RWPE2 (cell line): ENCODE data around the gene GET4.

Source experiments
- ATAC-seq: fragments of 200-7000 bp; cut with Tn5 transposase; 3 replicates; pipeline ENCODE4 v1.9.1; 2021; ENCODE audit warnings: low read depth
- DNase-seq: peaks from one replicate; pipeline ENCODE4 v3.0.0-alpha.2; 2020; ENCODE audit warnings: low spot score
- H3K27ac ChIP-seq: fragments of 450-650 bp; 2 replicates; pipeline ENCODE4 v1.5.1; 2017; ENCODE audit warnings: mild to moderate bottlenecking; ENCODE audit not compliant: poor library complexity, severe bottlenecking
- H3K27me3 ChIP-seq: fragments of 250-450 bp; sonication (Bioruptor Pico); 2 replicates; pipeline ENCODE4 v1.5.1; 2021; ENCODE audit warnings: mild to moderate bottlenecking, moderate library complexity; ENCODE audit not compliant: insufficient read depth, poor library complexity, severe bottlenecking
- H3K36me3 ChIP-seq: fragments of 250-450 bp; sonication (Bioruptor Pico); 2 replicates; pipeline ENCODE4 v1.5.1; 2020; ENCODE audit warnings: low read depth, mild to moderate bottlenecking, moderate library complexity
- H3K4me1 ChIP-seq: fragments of 250-450 bp; sonication (Bioruptor Pico); 2 replicates; pipeline ENCODE4 v1.5.1; 2021; ENCODE audit warnings: mild to moderate bottlenecking, moderate library complexity; ENCODE audit not compliant: insufficient read depth, poor library complexity, severe bottlenecking
- H3K4me3 ChIP-seq: fragments of 250-450 bp; sonication (Bioruptor Pico); 2 replicates; pipeline ENCODE4 v1.5.1; 2021; ENCODE audit warnings: mild to moderate bottlenecking, moderate library complexity; ENCODE audit not compliant: severe bottlenecking
- H3K9me3 ChIP-seq: fragments of 250-450 bp; sonication (Bioruptor Pico); 2 replicates; pipeline ENCODE4 v1.5.1; 2021; ENCODE audit warnings: mild to moderate bottlenecking, moderate library complexity; ENCODE audit not compliant: severe bottlenecking
- TF ChIP-seq, protein P1 (sequence below): fragments of 450-650 bp; IDR thresholded peaks from one replicate; pipeline ENCODE4 v1.5.1; 2017; ENCODE audit warnings: mild to moderate bottlenecking, moderate library complexity; ENCODE audit not compliant: poor library complexity, severe bottlenecking

The GET4 gene

DNA sequence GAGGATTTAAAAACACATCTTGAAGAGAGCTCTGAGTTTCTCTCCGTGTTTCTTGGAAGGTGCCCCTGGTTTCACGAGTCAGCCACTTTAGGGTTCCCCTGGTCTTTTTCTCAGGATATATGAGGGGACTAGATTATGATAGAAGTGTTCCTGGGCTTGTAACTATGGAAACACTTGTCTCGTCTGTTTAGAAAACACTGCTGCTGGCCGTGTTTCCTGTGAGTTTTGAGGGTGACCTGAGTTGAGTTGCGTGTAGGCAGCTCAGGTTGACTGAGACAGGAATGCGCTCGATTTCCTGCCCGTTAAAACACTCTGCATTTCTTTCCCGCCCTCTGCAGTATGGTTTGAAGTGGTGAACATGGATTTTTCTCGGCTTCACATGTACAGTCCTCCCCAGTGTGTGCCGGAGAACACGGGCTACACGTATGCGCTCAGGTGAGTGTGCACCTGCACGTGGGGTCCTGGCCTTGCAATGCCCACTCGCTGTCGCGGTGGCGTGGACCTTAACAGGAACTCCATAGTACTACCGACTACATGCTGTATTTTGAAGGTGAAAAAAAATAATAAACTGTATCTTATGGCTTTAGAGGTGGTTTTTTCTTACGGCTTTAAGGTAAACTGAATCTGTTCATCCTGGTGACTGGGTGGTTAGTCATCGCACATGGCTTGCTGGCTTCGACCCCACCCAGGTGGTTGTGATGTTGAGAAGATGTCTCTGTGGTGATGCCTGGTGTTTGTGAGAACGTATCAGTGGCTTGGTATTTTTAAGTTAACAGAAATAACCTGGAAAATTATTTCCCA, 44.0 kb upstream of the GET4 start, which contains the start of gene SUN1:
Gene SUN1 (plus strand): TSS at position 310 of the 801 bp plus-strand sequence. CDS start 49 bp downstream, at position 359.
- TF ChIP-seq, protein P1, sequence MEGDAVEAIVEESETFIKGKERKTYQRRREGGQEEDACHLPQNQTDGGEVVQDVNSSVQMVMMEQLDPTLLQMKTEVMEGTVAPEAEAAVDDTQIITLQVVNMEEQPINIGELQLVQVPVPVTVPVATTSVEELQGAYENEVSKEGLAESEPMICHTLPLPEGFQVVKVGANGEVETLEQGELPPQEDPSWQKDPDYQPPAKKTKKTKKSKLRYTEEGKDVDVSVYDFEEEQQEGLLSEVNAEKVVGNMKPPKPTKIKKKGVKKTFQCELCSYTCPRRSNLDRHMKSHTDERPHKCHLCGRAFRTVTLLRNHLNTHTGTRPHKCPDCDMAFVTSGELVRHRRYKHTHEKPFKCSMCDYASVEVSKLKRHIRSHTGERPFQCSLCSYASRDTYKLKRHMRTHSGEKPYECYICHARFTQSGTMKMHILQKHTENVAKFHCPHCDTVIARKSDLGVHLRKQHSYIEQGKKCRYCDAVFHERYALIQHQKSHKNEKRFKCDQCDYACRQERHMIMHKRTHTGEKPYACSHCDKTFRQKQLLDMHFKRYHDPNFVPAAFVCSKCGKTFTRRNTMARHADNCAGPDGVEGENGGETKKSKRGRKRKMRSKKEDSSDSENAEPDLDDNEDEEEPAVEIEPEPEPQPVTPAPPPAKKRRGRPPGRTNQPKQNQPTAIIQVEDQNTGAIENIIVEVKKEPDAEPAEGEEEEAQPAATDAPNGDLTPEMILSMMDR = no peak
- no peaks in the 10 kb centered on the region for H3K9me3 ChIP-seq
- H3K4me3 ChIP-seq = peak within 1 kb of the TSS; percentile 9
- peak within 1 kb of the TSS; percentile 98 for H3K27ac ChIP-seq
- peaks cover 59% of the 10 kb centered on the region for H3K4me1 ChIP-seq
- DNase-seq = peak; percentile 94
- peaks cover 30% of the 10 kb centered on the region for H3K36me3 ChIP-seq
- ATAC-seq = peak; percentile 71
- H3K27me3 ChIP-seq = no peaks in the 10 kb centered on the region

DNA sequence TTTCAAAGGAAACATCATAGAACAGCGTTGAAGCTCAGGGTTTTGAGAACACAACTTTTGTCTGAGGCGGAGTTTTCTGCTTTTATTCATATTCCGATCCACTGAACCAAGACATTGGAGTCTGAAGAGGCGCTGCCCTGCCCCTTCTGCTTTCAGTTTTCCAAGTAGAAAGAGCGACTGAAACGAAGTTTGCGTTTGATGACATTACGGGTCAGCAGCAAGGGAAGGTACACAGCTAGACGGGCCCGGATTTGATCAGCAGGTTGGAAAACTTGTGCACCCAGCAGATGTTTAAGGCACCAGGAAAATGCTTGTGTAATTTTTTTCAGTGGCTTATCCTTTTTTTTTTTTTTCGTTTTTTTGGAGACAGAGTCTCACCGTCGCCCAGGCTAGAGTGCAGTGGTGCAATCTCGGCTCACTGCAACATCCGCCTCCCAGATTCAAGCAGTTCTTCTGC, 43.4 kb upstream of the GET4 start:
- ATAC-seq (0 out of 3 replicates have a peak, but pooled peaks have one; percentile 4), DNase-seq (no peak)
- Histone ChIP-seq H3K4me1 (peaks cover 59% of the 10 kb centered on the region), H3K27me3 (no peaks in the 10 kb centered on the region), H3K27ac (peak overlapping the region; percentile 98), H3K36me3 (peaks cover 36% of the 10 kb centered on the region), H3K9me3 (no peaks in the 10 kb centered on the region), H3K4me3 (peak overlapping the region; percentile 7)
- TF ChIP-seq, protein P1 = no peak

DNA sequence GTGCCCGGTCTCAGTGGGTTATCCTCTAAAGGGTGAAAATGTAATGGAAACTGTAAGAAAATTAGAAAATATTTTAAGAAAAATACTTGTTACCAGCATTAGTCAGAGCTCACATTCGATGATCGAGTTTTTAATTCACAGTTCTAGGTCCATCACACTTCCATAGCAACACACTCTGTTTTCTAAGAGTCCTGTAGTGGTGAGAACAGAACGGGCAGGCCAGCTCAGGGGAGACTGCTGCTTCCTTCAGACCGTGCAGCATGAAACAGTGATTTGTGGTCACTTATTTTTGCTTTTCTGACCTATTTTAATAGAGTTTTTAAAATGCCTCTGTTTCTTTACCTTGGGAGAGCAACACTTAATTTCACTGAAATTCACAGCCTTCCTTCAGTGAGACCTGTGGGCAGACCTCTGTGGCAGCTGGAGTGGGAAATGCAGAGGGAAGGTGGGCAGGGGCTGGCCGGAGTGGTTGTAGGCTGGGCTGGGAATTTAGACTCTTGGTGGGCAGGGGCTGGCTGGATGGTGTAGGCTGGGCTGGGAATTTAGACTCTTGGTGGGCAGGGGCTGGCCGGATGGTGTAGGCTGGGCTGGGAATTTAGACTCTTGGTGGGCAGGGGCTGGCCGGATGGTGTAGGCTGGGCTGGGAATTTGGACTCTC, 42.6 kb upstream of the GET4 start:
- peaks cover 41% of the 10 kb centered on the region for H3K36me3 ChIP-seq
- peak overlapping the region; percentile 98 for H3K27ac ChIP-seq
- no peak overlapping the region for H3K4me3 ChIP-seq
- no peaks in the 10 kb centered on the region for H3K9me3 ChIP-seq
- no peaks in the 10 kb centered on the region for H3K27me3 ChIP-seq
- ATAC-seq (no peak), DNase-seq (peak; percentile 12)
- peaks cover 59% of the 10 kb centered on the region for H3K4me1 ChIP-seq
- TF ChIP-seq, protein P1 = no peak

DNA sequence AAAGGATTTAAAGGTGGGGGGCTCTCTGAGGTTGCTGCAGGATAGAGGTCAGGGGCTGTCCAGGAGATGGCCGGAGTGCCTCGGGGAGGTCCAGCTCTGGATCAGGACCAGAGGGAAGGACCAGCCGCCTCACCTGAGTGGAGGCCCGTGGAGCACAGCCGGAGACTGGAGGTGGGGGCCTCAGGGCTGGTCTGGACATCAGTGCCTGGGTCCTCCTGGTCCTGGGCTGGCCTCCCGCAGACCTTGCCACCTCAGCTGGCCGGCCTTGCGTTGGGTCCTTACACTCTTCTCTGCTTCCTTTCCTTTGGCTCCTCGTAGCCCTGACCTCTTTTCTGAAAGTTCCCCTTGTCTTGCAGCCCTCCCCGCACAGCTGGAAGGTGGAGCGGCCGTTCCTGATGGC, 42.1 kb upstream of the GET4 start:
- TF ChIP-seq, protein P1 = no peak
- DNase-seq (no peak), ATAC-seq (no peak)
- peak overlapping the region; percentile 98 for H3K27ac ChIP-seq
- H3K9me3 ChIP-seq = no peaks in the 10 kb centered on the region
- H3K4me3 ChIP-seq = no peak overlapping the region
- peaks cover 47% of the 10 kb centered on the region for H3K36me3 ChIP-seq
- no peaks in the 10 kb centered on the region for H3K27me3 ChIP-seq
- H3K4me1 ChIP-seq = peaks cover 59% of the 10 kb centered on the region
